WTC11 (cell line): ENCODE data around the gene UROC1.

Experiments
- ATF2 ChIP-seq: sonication (generic); formaldehyde crosslinking; IDR thresholded peaks from 2 replicates; pipeline ENCODE4 v1.8.1; 2022; ENCODE audit warnings: low read depth, missing genetic modification reagents, borderline replicate concordance
- CTCF ChIP-seq: fragments of 200-600 bp; IDR thresholded peaks from 2 replicates; pipeline ENCODE4 v1.8.0; 2022; ENCODE audit warnings: antibody characterized with exemption
- PRDM15 ChIP-seq: sonication (generic); formaldehyde crosslinking; IDR thresholded peaks from 2 replicates; pipeline ENCODE4 v1.8.0; 2022; ENCODE audit warnings: missing genetic modification reagents

GRCh38 chr3:126540951-126541627 lies 23.5 kb upstream of the UROC1 start:
- TF ChIP-seq CTCF (no peak), ATF2 (CRISPR knock-in tag) (no peak), PRDM15 (no peak)
